Epithelial cell of esophagus (primary cell): ENCODE data around the gene SZT2.

Experiments used
- DNase-seq: peaks from one replicate; pipeline ENCODE4 v3.0.0; 2010; ENCODE audit warnings: low read depth
- H3K4me3 ChIP-seq: 2 replicates; pipeline ENCODE4 v1.5.1; 2011; ENCODE audit warnings: mild to moderate bottlenecking, low read length, control low read depth
- TF ChIP-seq, protein P1 (sequence below): IDR thresholded peaks from 2 replicates; pipeline ENCODE4 v1.5.1; 2011; ENCODE audit warnings: low read depth, mild to moderate bottlenecking, low read length, control low read depth, inconsistent platforms; ENCODE audit not compliant: insufficient read depth; ENCODE audit errors: missing control alignments

Gene SZT2

DNA sequence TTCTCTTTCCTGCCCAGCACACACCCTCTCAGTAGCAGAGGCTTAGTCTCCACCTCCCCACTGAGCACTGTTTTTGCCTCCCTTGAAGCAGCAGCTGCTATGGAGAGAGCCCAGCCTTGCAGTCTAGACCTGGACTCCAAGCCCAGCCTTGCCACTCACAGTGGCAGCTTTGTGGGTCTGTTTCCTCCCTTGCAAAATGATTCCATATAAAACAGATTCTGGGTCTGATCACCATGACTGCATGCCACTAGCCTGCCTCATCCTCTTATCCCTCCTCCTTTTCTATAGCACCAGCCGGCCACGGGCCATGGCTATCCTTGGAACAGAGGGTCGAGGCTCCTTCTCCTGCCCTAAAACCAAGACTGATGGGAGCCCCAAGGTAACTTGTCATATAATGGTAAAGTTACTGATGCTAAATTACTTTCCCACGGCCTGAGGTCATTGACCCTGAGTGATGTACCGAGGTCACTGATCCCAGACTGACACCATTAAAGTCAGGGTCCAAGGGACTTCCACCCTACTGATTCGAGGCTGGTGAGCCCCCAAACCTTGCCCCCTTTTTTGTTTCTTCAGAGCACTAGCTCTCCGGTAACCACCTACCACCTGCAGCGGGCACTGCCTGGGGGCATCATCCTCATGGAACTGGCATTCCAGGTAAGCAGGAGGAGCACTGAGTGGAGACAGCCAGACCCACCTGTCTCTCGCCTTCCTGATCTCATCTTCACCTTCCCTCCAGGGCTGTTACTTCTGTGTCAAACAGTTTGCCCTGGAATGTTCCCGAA is 56.1 kb downstream of the SZT2 start:
- TF ChIP-seq, protein P1, sequence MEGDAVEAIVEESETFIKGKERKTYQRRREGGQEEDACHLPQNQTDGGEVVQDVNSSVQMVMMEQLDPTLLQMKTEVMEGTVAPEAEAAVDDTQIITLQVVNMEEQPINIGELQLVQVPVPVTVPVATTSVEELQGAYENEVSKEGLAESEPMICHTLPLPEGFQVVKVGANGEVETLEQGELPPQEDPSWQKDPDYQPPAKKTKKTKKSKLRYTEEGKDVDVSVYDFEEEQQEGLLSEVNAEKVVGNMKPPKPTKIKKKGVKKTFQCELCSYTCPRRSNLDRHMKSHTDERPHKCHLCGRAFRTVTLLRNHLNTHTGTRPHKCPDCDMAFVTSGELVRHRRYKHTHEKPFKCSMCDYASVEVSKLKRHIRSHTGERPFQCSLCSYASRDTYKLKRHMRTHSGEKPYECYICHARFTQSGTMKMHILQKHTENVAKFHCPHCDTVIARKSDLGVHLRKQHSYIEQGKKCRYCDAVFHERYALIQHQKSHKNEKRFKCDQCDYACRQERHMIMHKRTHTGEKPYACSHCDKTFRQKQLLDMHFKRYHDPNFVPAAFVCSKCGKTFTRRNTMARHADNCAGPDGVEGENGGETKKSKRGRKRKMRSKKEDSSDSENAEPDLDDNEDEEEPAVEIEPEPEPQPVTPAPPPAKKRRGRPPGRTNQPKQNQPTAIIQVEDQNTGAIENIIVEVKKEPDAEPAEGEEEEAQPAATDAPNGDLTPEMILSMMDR: no peak
- DNase-seq: no peak
- H3K4me3 ChIP-seq: no peak overlapping the region

DNA sequence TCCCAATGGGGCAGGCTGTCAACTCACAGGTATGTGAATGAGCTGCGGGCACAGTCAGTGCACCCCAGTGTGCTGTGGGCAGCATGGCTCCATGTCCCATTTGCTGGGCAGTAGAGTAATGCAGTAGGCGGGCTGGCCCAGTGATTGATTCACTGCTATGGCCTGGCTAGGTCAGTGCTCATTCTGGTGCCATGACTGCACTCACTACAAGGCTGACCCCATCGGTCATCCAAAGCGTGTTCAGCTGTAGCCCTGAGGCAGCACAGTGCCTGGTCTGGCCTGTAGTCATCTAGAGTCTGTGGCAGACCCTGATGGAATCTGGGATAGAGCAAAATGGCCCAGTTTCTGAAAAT is 56.7 kb downstream of the SZT2 start:
- TF ChIP-seq, protein P1: no peak
- no peak overlapping the region for H3K4me3 ChIP-seq
- no peak for DNase-seq

DNA sequence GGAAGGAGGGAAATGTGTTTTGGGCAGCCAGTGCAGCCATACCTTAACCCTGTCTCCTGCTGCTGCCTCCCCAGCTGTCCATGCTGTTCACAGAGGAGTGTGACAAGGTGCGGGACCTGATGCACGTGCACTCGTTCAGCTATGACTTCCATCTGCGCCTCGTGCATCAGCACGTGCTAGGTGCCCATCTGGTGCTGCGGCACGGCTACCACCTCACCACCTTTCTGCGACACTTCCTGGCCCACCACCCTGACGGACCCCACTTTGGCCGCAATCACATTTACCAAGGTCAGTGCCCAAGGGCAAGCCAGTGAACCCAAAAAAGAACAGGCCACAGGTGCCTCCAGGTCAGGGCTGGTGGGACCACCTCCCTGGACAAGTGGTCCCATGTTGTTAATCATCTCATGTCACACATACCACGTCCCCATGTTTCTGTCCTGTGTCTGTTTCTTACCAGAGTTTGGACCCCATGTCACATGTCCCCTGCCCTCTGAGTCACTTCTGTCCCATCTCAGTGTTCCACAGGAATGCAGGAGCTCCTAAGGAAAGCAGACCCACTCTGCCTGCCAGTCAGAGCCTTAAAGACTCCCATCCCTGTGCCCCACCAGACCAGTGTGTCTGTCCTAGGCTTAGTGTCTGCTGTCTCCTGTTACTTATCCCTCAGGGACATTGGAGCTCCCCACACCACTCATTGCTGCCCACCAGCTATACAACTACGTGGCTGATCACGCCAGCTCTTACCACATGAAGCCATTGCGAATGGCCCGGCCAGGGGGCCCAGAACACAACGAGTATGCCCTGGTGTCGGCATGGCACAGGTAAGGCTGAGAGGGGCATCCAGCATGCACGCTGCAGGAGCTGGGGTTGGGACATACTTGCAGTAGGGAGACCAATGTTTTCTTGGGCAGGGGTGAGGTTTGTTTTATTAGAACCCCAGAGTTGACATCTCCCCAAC is 57.5 kb downstream of the SZT2 start:
- H3K4me3 ChIP-seq: no peak overlapping the region
- DNase-seq: no peak
- TF ChIP-seq, protein P1: no peak

DNA sequence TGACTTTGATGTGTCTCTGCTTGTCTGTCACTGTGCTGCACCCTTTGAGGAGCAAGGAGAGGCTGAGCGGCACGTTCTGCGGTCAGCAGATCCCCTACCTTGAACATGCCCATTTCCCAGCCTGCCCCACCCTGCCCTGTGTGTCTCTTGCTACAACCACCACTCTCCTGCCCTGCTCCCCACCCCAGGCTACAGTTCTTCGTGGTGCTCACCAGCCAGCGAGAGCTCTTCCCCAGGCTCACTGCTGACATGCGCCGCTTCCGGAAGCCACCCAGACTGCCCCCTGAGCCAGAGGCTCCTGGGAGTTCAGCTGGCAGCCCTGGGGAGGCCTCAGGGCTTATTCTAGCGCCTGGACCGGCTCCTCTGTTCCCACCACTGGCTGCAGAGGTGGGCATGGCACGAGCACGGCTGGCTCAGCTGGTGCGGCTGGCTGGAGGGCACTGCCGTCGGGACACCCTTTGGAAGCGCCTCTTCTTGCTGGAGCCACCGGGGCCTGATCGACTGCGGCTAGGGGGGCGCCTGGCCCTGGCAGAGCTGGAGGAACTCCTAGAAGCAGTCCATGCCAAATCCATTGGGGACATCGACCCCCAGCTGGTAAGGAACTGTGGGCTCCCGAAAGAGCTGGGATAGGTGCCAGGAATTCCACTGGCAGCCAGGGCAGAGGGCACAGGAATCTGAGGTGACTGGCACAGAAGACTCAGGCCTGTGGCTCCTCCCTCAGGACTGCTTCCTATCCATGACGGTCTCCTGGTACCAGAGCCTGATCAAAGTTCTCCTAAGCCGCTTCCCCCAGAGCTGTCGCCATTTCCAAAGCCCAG is 58.4 kb downstream of the SZT2 start:
- TF ChIP-seq, protein P1: no peak
- DNase-seq: no peak
- no peak overlapping the region for H3K4me3 ChIP-seq

DNA sequence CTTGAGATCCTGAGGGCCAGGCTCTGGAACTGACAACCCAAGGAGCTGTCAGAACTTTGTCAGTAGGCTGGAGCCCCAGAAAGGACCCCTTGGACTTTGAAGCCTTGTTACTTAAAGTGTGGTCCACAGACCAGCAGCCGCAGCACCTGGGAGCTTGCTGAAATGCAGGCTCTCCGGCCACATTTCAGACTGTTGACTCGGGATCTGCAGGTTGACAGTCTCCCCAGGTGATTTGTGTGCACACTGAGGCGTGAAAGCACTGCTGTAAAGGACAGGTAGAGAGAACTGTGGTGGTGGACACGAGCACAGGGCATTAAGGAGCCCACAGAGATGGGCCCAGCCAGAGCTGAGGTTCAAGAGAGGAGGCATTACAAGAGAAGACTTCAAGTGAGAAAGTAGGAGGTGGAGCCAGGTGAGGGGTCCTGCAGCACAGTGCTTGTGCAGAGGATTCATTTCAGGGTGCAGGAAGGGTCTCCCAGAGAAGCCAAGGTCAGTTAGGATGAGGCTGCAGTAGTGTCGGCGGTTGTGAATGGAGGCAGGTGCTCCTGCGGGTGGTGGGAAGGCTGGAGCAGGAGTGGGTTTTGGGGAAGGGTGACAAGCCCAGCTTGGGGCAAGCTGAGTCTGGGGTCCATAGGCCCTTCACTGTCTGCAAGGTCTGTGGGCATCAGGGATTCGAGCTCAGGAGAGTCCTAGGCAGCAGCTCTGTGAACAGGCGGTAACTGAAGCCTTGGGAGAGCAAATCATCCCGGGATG is 59.4 kb downstream of the SZT2 start:
- TF ChIP-seq, protein P1: no peak
- no peak overlapping the region for H3K4me3 ChIP-seq
- no peak for DNase-seq

DNA sequence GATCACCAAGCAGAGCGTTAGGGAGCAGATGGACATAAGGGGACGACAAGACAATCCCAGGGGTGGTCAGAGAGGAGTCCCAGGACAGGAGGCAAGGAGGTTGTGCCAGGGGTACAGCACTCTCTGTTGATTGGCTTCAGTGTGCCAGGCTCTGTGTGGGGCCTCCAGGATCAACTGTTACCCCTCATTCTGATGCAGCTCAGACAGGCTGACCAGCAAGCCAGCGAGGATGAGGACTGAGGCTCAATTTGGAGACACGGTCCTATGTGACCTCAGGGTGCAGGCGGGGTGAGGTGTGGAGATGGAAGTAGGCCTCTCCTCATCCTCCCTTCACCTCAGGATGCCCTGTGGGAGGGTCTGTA is 60.0 kb downstream of the SZT2 start:
- TF ChIP-seq, protein P1: no peak
- H3K4me3 ChIP-seq: no peak overlapping the region
- DNase-seq: no peak
